GM06990 (cell line): Measurements from ENCODE around the gene UBXN2A.

Source experiments
- DNase-seq: peaks from one replicate; pipeline ENCODE4 v3.0.0-alpha.2; 2011; ENCODE audit not compliant: insufficient read length; ENCODE audit errors: extremely low read depth
- H3K27me3 ChIP-seq: replicated peaks from 2 replicates; pipeline ENCODE4 v1.6.0; 2011; ENCODE audit warnings: low read length; ENCODE audit not compliant: control insufficient read depth, insufficient read depth
- H3K36me3 ChIP-seq: 2 replicates; pipeline ENCODE4 v1.5.1; 2011; ENCODE audit warnings: low read length; ENCODE audit not compliant: control insufficient read depth, insufficient read depth
- H3K4me3 ChIP-seq: replicated peaks from 2 replicates; pipeline ENCODE4 v1.5.1; 2011; ENCODE audit warnings: low read depth, mild to moderate bottlenecking, control low read depth, low read length
- CTCF ChIP-seq: IDR thresholded peaks from 2 replicates; pipeline ENCODE4 v1.5.1; 2011; ENCODE audit warnings: low read length, control low read depth, mild to moderate bottlenecking, inconsistent platforms; ENCODE audit not compliant: insufficient read depth, poor library complexity, severe bottlenecking

UBXN2A gene

GRCh38 chr2:24017711-24018110, 77.4 kb downstream of the UBXN2A start:
- no peak for DNase-seq
- no peaks in the 10 kb centered on the region; the same call in 1 of the 2 replicates for H3K36me3 ChIP-seq
- no peak for TF ChIP-seq CTCF
- H3K4me3 ChIP-seq: no peak overlapping the region
- H3K27me3 ChIP-seq: no peaks in the 10 kb centered on the region

GRCh38 chr2:24018241-24018640, 78.0 kb downstream of the UBXN2A start:
- H3K4me3 ChIP-seq: no peak overlapping the region
- no peak for TF ChIP-seq CTCF

GRCh38 chr2:24019729-24020128, 79.5 kb downstream of the UBXN2A start:
- no peak for DNase-seq
- Histone ChIP-seq H3K4me3 (no peak overlapping the region), H3K36me3 (peaks cover 7% of the 10 kb centered on the region), H3K27me3 (no peaks in the 10 kb centered on the region)
- no peak for TF ChIP-seq CTCF

More at GRCh38 chr2:24018241-24018640, 78.0 kb downstream of the UBXN2A start:
- no peaks in the 10 kb centered on the region for H3K27me3 ChIP-seq
- no peak for DNase-seq
- peaks cover 4% of the 10 kb centered on the region; the same call in 1 of the 2 replicates for H3K36me3 ChIP-seq

- no peak for TF ChIP-seq CTCF
- no peak for DNase-seq
- H3K27me3 ChIP-seq: no peaks in the 10 kb centered on the region
- H3K36me3 ChIP-seq: peaks cover 7% of the 10 kb centered on the region
- H3K4me3 ChIP-seq: no peak overlapping the region
Observed at GRCh38 chr2:24020244-24020643, 80.0 kb downstream of the UBXN2A start.

GRCh38 chr2:24021122-24021998, 81.1 kb downstream of the UBXN2A start:
- Histone ChIP-seq H3K27me3 (no peaks in the 10 kb centered on the region), H3K4me3 (no peak overlapping the region), H3K36me3 (peaks cover 7% of the 10 kb centered on the region)
- DNase-seq: no peak
- TF ChIP-seq CTCF: peak; percentile 41
